Measurements from ENCODE around the gene NKAP.
"Not testable (repeated sequence)": the region's sequence is repeated elsewhere in the genome, so short reads cannot be mapped to it uniquely, and the experiment has no call there.

DNA sequence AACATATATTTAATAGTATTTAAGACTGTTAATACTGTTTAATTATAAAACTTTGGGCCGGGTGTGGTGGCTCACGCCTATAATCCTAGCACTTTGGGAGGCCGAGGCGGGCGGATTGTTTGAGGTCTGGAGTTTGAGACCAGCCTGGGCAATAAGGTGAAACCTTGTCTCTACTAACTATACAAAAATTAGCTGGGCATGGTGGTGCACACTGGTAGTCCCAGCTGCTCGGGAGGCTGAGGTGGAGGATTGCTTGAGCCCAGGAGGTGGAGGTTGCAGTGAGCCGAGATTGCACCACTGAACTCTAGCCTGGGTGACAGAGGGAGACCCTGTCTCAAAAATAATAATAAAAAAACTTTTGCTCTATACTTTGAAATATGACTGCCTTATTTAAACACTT is 21.2 kb downstream of the NKAP start:
- TF ChIP-seq, protein P1, sequence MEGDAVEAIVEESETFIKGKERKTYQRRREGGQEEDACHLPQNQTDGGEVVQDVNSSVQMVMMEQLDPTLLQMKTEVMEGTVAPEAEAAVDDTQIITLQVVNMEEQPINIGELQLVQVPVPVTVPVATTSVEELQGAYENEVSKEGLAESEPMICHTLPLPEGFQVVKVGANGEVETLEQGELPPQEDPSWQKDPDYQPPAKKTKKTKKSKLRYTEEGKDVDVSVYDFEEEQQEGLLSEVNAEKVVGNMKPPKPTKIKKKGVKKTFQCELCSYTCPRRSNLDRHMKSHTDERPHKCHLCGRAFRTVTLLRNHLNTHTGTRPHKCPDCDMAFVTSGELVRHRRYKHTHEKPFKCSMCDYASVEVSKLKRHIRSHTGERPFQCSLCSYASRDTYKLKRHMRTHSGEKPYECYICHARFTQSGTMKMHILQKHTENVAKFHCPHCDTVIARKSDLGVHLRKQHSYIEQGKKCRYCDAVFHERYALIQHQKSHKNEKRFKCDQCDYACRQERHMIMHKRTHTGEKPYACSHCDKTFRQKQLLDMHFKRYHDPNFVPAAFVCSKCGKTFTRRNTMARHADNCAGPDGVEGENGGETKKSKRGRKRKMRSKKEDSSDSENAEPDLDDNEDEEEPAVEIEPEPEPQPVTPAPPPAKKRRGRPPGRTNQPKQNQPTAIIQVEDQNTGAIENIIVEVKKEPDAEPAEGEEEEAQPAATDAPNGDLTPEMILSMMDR (IDR thresholded peaks at IDR 0.05) = not testable (repeated sequence)
- not testable (repeated sequence) for TF ChIP-seq POLR2A (IDR thresholded peaks at IDR 0.05)
